ENCODE results near the gene KATNAL1. TPM values are rescaled to one million over a fixed set of nuclear protein-coding genes. Genes with fewer than 3 reads are reported as not detected.
"Not testable (repeated sequence)": the region's sequence is repeated elsewhere in the genome, so short reads cannot be mapped to it uniquely, and the experiment has no call there.

The KATNAL1 gene
- total RNA-seq, 1 donor from 2014 or later, result 20.2 TPM

DNA sequence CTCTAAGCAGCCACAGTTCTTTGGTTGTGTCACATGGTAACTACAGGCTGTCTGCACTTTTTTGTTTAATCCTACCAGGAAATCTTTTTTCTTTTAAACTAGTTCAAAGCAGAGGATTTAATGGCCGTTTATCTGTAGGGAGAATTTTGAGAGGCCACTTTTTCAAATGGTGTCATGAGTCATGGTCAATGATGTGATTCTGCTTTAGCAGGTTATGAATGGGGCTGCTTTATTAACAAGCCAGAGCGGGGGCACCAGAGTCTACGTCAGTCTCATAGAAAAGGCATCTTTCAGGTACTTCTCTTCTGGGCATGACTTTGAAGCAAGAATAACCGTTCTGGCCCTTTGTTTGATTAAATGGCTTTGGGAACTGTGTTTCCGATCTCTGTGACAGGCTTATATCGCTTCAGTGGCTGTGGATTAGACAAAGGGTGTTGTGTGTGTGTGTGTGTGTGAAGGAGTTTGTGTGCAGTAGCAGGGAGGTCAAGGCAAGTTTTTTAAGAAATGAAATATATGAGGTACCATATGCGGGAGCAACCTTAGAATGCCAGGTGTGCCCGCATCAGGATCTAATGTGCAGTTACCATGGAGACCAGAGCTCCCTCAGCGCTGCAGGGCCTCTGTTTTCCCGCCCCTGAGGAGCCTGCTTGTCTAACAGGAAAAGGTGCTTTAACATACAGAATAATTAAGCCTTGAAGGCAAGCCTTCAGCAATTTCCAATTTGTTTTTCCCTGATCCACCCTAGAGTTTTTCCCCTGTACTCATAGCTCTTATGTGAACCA lies 120.5 kb downstream of the KATNAL1 start:
- H3K4me1 Mint-ChIP-seq (ENCODE audit: unreplicated experiment), result peaks cover 21% of the 10 kb centered on the region
- H3K27ac Mint-ChIP-seq, result peak overlapping the region; percentile 4

DNA sequence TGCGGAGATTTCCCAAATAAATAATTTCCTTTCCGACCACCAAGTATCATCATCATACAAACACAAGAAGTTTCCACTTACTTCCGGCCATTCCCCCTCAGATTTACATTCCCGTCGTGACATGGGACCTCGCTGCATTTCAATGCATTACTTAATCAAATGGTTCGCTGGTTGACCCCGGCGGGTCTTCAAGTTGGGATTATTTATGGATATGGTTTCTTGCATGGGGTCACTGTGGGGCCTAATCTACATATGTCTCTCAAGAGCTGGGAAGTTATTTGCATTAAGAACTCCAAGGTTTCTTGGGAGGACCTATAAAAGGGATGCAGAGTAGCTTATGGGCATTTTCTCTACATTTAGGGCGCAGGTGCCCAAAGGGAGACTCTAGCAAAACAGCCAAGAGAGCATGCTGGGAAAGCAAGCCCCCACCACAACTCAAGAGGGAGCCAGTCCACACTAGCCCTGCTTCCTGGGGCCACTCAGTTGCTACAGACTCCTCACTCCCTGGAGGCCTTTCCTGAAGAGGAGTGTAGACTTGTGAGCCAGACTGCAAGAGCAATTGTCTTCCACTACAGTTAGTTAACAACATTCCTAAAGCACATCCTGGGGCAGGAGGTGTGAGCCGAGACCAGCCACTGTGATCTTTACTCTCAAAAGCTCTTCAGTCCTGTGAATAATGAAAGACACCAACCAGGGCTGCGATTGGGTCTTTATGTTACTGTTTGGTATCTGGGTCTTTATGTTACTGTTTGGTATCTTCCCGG lies 125.3 kb downstream of the KATNAL1 start:
- H3K27ac Mint-ChIP-seq, result no peak overlapping the region
- no peaks in the 10 kb centered on the region for H3K36me3 Mint-ChIP-seq
- peaks cover 4% of the 10 kb centered on the region for H3K9me3 Mint-ChIP-seq
- no peak overlapping the region for H3K4me3 Mint-ChIP-seq
- H3K4me1 Mint-ChIP-seq (ENCODE audit: unreplicated experiment), result peaks cover 16% of the 10 kb centered on the region
- H3K27me3 Mint-ChIP-seq, result no peaks in the 10 kb centered on the region
- TF ChIP-seq, protein P1, sequence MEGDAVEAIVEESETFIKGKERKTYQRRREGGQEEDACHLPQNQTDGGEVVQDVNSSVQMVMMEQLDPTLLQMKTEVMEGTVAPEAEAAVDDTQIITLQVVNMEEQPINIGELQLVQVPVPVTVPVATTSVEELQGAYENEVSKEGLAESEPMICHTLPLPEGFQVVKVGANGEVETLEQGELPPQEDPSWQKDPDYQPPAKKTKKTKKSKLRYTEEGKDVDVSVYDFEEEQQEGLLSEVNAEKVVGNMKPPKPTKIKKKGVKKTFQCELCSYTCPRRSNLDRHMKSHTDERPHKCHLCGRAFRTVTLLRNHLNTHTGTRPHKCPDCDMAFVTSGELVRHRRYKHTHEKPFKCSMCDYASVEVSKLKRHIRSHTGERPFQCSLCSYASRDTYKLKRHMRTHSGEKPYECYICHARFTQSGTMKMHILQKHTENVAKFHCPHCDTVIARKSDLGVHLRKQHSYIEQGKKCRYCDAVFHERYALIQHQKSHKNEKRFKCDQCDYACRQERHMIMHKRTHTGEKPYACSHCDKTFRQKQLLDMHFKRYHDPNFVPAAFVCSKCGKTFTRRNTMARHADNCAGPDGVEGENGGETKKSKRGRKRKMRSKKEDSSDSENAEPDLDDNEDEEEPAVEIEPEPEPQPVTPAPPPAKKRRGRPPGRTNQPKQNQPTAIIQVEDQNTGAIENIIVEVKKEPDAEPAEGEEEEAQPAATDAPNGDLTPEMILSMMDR (conservative IDR thresholded peaks at IDR 0.05), result no peak
- no peak for DNase-seq (ENCODE audit: extremely low spot score, unreplicated experiment)

More for the DNA sequence above, 120.5 kb downstream of the KATNAL1 start:
- no peak for DNase-seq (ENCODE audit: extremely low spot score, unreplicated experiment)
- TF ChIP-seq, protein P1 (conservative IDR thresholded peaks at IDR 0.05), result no peak
- Mint-ChIP-seq H3K4me3 (peak overlapping the region; percentile 0), H3K36me3 (no peaks in the 10 kb centered on the region), H3K9me3 (peaks cover 4% of the 10 kb centered on the region), H3K27me3 (no peaks in the 10 kb centered on the region)

DNA sequence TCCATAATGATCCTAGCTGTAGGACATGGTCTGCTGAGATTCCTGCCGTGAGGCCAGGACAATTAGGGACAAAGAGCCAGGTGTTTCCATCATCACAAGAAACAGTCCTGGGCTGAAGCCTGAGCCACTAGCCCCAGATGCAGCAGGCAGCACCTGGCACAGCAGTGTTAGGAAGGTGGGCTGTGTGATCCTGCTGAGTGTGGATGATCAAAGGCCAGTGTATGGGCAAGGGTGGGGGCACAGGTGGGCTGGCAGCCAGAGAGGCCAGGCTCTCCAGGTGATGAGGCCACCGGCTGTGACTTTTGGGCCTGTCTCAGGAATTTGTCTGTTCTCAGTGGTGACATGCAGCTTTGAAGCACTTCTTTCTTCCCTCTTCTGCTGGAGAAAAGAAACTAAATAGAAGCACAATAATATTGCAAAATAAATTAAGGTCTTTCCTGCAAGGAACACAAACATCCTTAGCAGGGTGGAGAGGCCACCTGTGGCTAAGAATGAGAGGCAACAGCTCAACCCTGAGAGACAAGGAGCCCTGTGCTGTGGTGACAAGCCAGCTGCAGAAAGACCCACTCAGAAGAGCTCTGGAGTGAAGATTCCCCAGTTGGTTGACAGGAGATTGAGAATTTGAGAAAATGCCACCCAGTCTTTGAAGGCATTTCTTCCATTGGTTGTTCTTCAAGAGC lies 127.6 kb downstream of the KATNAL1 start:
- peaks cover 7% of the 10 kb centered on the region for H3K4me1 Mint-ChIP-seq (ENCODE audit: unreplicated experiment)
- TF ChIP-seq, protein P1 (conservative IDR thresholded peaks at IDR 0.05), result no peak

DNA sequence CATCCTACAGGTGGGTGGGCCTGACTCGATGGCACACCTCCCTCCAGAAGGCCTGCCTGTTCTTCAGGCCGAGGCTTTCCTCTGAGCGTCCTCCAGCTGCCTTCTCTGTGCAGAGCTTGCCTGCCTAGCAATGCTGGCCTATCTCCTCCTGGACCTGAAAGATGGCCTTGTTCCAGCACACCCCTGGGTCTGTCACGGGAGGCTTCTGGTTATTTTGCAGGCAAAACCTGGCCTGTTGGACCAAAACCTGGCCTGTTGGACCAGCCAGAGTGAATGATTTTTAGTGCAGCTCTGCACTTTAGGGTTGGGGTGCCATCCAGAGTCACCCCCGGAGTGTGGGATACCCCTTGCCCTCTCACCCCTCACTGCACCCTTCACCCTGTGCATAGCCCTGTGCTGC lies 128.4 kb downstream of the KATNAL1 start:
- no peak overlapping the region for H3K4me3 Mint-ChIP-seq
- no peaks in the 10 kb centered on the region for H3K27me3 Mint-ChIP-seq
- peaks cover 7% of the 10 kb centered on the region for H3K4me1 Mint-ChIP-seq (ENCODE audit: unreplicated experiment)
- H3K27ac Mint-ChIP-seq, result no peak overlapping the region
- TF ChIP-seq, protein P1 (conservative IDR thresholded peaks at IDR 0.05), result no peak
- no peaks in the 10 kb centered on the region for H3K9me3 Mint-ChIP-seq
- DNase-seq (ENCODE audit: extremely low spot score, unreplicated experiment), result no peak
- H3K36me3 Mint-ChIP-seq, result no peaks in the 10 kb centered on the region

More for the DNA sequence above, 127.6 kb downstream of the KATNAL1 start:
- peak overlapping the region; percentile 16 for H3K27ac Mint-ChIP-seq
- DNase-seq (ENCODE audit: extremely low spot score, unreplicated experiment), result no peak
- no peaks in the 10 kb centered on the region for H3K27me3 Mint-ChIP-seq
- H3K36me3 Mint-ChIP-seq, result no peaks in the 10 kb centered on the region
- no peaks in the 10 kb centered on the region for H3K9me3 Mint-ChIP-seq
- no peak overlapping the region for H3K4me3 Mint-ChIP-seq

- H3K36me3 Mint-ChIP-seq, result no peaks in the 10 kb centered on the region
- H3K4me3 Mint-ChIP-seq, result no peak overlapping the region
- no peaks in the 10 kb centered on the region for H3K9me3 Mint-ChIP-seq
- H3K27ac Mint-ChIP-seq, result no peak overlapping the region
- TF ChIP-seq, protein P1 (conservative IDR thresholded peaks at IDR 0.05), result no peak
- peaks cover 11% of the 10 kb centered on the region for H3K4me1 Mint-ChIP-seq (ENCODE audit: unreplicated experiment)
- peaks cover 6% of the 10 kb centered on the region for H3K27me3 Mint-ChIP-seq
- no peak for DNase-seq (ENCODE audit: extremely low spot score, unreplicated experiment)
Observed at GRCh38 chr13:30175166-30175565, 132.2 kb downstream of the KATNAL1 start.

DNA sequence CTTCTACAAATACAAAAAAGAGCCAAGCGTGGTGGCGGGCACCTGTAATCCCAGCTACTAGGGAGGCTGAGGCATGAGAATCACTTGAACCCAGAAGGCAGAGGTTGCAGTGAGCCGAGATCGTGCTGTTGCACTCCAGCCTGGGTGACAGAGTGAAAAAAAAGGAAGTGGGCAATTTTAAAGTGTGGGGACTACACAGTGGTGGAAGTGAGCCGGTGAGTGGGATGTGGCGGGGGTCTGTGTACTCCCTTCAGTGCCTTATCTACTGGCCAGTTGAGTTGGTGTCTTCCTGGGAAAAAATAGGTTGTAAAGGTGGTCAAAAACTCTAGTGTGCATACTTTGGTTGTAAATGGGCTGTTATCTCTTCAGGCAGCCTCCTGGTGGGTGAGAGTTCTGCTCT lies 133.1 kb downstream of the KATNAL1 start:
- H3K27ac Mint-ChIP-seq, H3K36me3 Mint-ChIP-seq, H3K9me3 Mint-ChIP-seq, H3K27me3 Mint-ChIP-seq, H3K4me3 Mint-ChIP-seq: not testable (repeated sequence)
- DNase-seq (ENCODE audit: extremely low spot score, unreplicated experiment), result peak; percentile 7
- peaks cover 11% of the 10 kb centered on the region for H3K4me1 Mint-ChIP-seq (ENCODE audit: unreplicated experiment)
